Liver (tissue), 3 donors: ENCODE results near the gene PWP1.

Experiments
- EGR1 ChIP-seq, 2 donors: IDR thresholded peaks; 2 replicates each; pipeline ENCODE4 v1.6.1; 2016 to 2018; ENCODE audit warnings: antibody characterized with exemption in 2 of 2, low read depth in 2 of 2
- HNF4G ChIP-seq: IDR thresholded peaks from 2 replicates; pipeline ENCODE4 v1.6.1; 2016; ENCODE audit warnings: antibody characterized with exemption
- JUND ChIP-seq, 2 donors: IDR thresholded peaks; 2 replicates each; pipeline ENCODE4 v1.6.1; 2016; ENCODE audit warnings: antibody characterized with exemption in 2 of 2
- RAD21 ChIP-seq, 2 donors: IDR thresholded peaks; 2 replicates each; pipeline ENCODE4 v1.6.1; 2016; ENCODE audit warnings: antibody characterized with exemption in 2 of 2, mild to moderate bottlenecking in 2 of 2
- TAF1 ChIP-seq: conservative IDR thresholded peaks from 2 replicates; pipeline ENCODE4 v1.6.1; 2016; ENCODE audit warnings: antibody characterized with exemption, mild to moderate bottlenecking
- YY1 ChIP-seq: IDR thresholded peaks from 2 replicates; pipeline ENCODE4 v1.6.1; 2016; ENCODE audit warnings: antibody characterized with exemption, mild to moderate bottlenecking
- TF ChIP-seq, protein P1 (sequence below): IDR thresholded peaks from 2 replicates; pipeline ENCODE4 v1.6.1; 2016; ENCODE audit warnings: antibody characterized with exemption
- TF ChIP-seq, protein P2 (sequence below): fragments of 150-350 bp; IDR thresholded peaks from 2 replicates; pipeline ENCODE4 v1.5.1; 2017; ENCODE audit warnings: improper control_type of control experiment, low read depth, low read length; ENCODE audit not compliant: missing input control
- TF ChIP-seq, protein P3 (sequence below): IDR thresholded peaks from 2 replicates; pipeline ENCODE4 v1.6.1; 2016; ENCODE audit warnings: antibody characterized with exemption
- TF ChIP-seq, protein P4 (sequence below): IDR thresholded peaks from 2 replicates; pipeline ENCODE4 v1.6.1; 2016; ENCODE audit warnings: antibody characterized with exemption, mild to moderate bottlenecking
- donor health status: healthy.
- donor health status: healthy.

DNA sequence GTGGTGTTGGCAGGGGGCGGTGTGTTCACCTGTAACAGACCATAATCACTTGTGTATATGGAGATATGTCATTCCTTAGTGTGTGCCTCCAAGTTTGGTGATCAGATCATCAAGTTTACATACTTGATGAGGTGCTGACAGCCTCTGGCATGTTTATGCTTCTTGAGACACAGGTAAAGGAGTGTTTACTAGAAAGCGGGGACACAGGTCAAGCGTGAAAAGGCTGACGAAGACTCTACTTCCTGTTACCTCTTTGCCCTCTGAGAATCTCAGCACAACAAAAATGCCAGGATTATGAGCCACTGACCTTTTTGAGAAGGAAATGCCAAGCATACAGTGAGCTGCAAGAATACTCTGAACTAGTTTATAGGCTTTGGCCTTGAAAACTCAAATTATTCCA lies 45.8 kb downstream of the PWP1 start:
- TF ChIP-seq, protein P1, sequence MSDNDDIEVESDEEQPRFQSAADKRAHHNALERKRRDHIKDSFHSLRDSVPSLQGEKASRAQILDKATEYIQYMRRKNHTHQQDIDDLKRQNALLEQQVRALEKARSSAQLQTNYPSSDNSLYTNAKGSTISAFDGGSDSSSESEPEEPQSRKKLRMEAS, result no peak
- TF ChIP-seq, protein P2, sequence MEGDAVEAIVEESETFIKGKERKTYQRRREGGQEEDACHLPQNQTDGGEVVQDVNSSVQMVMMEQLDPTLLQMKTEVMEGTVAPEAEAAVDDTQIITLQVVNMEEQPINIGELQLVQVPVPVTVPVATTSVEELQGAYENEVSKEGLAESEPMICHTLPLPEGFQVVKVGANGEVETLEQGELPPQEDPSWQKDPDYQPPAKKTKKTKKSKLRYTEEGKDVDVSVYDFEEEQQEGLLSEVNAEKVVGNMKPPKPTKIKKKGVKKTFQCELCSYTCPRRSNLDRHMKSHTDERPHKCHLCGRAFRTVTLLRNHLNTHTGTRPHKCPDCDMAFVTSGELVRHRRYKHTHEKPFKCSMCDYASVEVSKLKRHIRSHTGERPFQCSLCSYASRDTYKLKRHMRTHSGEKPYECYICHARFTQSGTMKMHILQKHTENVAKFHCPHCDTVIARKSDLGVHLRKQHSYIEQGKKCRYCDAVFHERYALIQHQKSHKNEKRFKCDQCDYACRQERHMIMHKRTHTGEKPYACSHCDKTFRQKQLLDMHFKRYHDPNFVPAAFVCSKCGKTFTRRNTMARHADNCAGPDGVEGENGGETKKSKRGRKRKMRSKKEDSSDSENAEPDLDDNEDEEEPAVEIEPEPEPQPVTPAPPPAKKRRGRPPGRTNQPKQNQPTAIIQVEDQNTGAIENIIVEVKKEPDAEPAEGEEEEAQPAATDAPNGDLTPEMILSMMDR, result no peak
- TF ChIP-seq YY1 (no peak), JUND (IDR thresholded peaks at IDR 0.05) (no peak), TAF1 (no peak), HNF4G (no peak), EGR1 (IDR thresholded peaks at IDR 0.05; ENCODE audit: low read depth in 2 of 2) (no peak), RAD21 (IDR thresholded peaks at IDR 0.05) (no peak)
- TF ChIP-seq, protein P3, sequence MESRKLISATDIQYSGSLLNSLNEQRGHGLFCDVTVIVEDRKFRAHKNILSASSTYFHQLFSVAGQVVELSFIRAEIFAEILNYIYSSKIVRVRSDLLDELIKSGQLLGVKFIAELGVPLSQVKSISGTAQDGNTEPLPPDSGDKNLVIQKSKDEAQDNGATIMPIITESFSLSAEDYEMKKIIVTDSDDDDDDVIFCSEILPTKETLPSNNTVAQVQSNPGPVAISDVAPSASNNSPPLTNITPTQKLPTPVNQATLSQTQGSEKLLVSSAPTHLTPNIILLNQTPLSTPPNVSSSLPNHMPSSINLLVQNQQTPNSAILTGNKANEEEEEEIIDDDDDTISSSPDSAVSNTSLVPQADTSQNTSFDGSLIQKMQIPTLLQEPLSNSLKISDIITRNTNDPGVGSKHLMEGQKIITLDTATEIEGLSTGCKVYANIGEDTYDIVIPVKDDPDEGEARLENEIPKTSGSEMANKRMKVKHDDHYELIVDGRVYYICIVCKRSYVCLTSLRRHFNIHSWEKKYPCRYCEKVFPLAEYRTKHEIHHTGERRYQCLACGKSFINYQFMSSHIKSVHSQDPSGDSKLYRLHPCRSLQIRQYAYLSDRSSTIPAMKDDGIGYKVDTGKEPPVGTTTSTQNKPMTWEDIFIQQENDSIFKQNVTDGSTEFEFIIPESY, result no peak
- TF ChIP-seq, protein P4, sequence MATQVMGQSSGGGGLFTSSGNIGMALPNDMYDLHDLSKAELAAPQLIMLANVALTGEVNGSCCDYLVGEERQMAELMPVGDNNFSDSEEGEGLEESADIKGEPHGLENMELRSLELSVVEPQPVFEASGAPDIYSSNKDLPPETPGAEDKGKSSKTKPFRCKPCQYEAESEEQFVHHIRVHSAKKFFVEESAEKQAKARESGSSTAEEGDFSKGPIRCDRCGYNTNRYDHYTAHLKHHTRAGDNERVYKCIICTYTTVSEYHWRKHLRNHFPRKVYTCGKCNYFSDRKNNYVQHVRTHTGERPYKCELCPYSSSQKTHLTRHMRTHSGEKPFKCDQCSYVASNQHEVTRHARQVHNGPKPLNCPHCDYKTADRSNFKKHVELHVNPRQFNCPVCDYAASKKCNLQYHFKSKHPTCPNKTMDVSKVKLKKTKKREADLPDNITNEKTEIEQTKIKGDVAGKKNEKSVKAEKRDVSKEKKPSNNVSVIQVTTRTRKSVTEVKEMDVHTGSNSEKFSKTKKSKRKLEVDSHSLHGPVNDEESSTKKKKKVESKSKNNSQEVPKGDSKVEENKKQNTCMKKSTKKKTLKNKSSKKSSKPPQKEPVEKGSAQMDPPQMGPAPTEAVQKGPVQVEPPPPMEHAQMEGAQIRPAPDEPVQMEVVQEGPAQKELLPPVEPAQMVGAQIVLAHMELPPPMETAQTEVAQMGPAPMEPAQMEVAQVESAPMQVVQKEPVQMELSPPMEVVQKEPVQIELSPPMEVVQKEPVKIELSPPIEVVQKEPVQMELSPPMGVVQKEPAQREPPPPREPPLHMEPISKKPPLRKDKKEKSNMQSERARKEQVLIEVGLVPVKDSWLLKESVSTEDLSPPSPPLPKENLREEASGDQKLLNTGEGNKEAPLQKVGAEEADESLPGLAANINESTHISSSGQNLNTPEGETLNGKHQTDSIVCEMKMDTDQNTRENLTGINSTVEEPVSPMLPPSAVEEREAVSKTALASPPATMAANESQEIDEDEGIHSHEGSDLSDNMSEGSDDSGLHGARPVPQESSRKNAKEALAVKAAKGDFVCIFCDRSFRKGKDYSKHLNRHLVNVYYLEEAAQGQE, result no peak
